H1 (cell line): ENCODE measurements around the gene CCDC24. TPM values are rescaled to one million over a fixed set of nuclear protein-coding genes. Genes with fewer than 3 reads are reported as not detected.

Source experiments
- CHD7 ChIP-seq: fragments of 300-600 bp; sonication (generic); IDR thresholded peaks from 2 replicates; pipeline ENCODE4 v1.7.1; 2012; ENCODE audit warnings: low read length, moderate library complexity, mild to moderate bottlenecking, inconsistent platforms; ENCODE audit not compliant: insufficient replicate concordance
- EP300 ChIP-seq, 2 experiments: IDR thresholded peaks; 1 replicate in 1 of 2; 2 replicates in 1 of 2; pipeline ENCODE4 v1.6.1; 2011 to 2012; ENCODE audit warnings: low read depth in 2 of 2, low read length in 2 of 2, mild to moderate bottlenecking in 2 of 2, borderline replicate concordance in 1 of 2, inconsistent platforms in 1 of 2, moderate library complexity in 1 of 2
- POLR2AphosphoS5 ChIP-seq: IDR thresholded peaks from 2 replicates; pipeline ENCODE4 v1.6.1; 2011; ENCODE audit warnings: low read depth, low read length
- RAD21 ChIP-seq, 2 experiments: IDR thresholded peaks in 1 of 2; conservative IDR thresholded peaks in 1 of 2; 2 replicates each; pipeline ENCODE4 v1.6.1; 2011; ENCODE audit warnings: low read depth in 2 of 2, low read length in 2 of 2, improper control_type of control experiment in 1 of 2, inconsistent platforms in 1 of 2, mild to moderate bottlenecking in 1 of 2, moderate library complexity in 1 of 2
- SRF ChIP-seq: IDR thresholded peaks from 2 replicates; pipeline ENCODE4 v1.6.1; 2011; ENCODE audit warnings: mild to moderate bottlenecking, low read depth, low read length, moderate library complexity
- polyA plus RNA-seq, 7 experiments: library from polyadenylated mRNA; depleted of rRNA in 3 of 7; stranded (reverse) in 5 of 7; unstranded in 2 of 7; fragments of >200 nt in 5 of 7; fragments of 200-250 nt in 2 of 7; gene quantifications; 1 replicate in 5 of 7; 2 replicates in 1 of 7; 4 replicates in 1 of 7; pipeline versions ENCODE4 v1.2.1 to v1.2.3, GENCODE V29; 2011 to 2013; ENCODE audit warnings: missing spikeins in 2 of 7, mixed read lengths in 2 of 7
- total RNA-seq: library from RNA; stranded (reverse); fragmentation: NEBNext Ultra II Directional; extraction: Animal tissue kit (Norgen Biotek cat#: 25700); gene quantifications from 2 replicates; pipeline ENCODE4 v1.2.1, GENCODE V29; 2021
- TF ChIP-seq, protein P1 (sequence below), 3 experiments: IDR thresholded peaks; 1 replicate in 2 of 3; 2 replicates in 1 of 3; pipeline versions ENCODE4 v1.5.1 to v1.6.1; 2011; ENCODE audit warnings: low read length in 3 of 3, mild to moderate bottlenecking in 3 of 3, inconsistent platforms in 2 of 3, low read depth in 1 of 3, moderate library complexity in 1 of 3; ENCODE audit not compliant: insufficient read depth in 1 of 3; ENCODE audit errors: control extremely low read depth in 1 of 3

The CCDC24 gene
- total and polyA plus RNA-seq, 2 of the 8 experiments (the other 6 are each of a cell fraction or from before 2014, with no cell fraction given), result 11.2 to 11.4 TPM

DNA sequence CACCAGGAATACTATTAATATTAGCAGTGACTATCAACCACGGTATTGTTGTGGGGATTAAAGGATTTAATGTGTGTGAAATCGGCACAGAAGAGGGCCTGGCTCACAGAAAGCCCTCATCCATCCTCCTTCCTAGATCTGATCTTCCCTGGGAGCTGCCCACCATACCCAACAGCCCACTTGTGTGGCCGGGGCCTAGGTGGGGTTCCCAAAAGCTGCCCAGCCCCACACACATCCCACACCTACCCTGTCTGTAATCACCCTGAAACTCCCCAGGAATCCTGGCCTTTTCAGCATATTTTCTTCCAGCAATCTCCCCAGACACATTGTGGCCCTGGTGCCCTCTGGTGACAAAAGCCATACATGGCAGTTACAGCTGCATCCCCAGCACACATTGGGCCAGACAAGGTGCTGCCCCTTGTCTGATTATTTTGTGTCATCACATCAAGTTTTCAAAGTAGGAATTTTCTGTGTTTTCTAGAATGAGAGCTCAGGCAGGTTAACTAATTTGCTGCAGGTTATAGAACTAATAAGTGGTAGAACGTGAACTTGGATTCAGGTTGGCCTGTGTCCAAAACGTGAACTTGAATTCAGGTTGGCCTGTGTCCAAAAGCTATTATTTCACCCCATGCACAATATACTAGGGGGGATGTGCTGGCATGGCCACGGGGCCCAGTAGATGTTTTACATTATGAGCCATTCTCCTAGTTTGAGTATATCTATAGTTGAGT is 45.2 kb downstream of the CCDC24 start (continued):
- no peak for TF ChIP-seq CHD7
- TF ChIP-seq RAD21 (IDR thresholded peaks at IDR 0.05 in 1 of 2, conservative IDR thresholded peaks at IDR 0.05 in 1 of 2; ENCODE audit: low read depth in 2 of 2, low read length in 2 of 2), result peak; percentile 81 to 88
- TF ChIP-seq SRF, result no peak
- no peak for TF ChIP-seq POLR2AphosphoS5
- TF ChIP-seq, protein P1, sequence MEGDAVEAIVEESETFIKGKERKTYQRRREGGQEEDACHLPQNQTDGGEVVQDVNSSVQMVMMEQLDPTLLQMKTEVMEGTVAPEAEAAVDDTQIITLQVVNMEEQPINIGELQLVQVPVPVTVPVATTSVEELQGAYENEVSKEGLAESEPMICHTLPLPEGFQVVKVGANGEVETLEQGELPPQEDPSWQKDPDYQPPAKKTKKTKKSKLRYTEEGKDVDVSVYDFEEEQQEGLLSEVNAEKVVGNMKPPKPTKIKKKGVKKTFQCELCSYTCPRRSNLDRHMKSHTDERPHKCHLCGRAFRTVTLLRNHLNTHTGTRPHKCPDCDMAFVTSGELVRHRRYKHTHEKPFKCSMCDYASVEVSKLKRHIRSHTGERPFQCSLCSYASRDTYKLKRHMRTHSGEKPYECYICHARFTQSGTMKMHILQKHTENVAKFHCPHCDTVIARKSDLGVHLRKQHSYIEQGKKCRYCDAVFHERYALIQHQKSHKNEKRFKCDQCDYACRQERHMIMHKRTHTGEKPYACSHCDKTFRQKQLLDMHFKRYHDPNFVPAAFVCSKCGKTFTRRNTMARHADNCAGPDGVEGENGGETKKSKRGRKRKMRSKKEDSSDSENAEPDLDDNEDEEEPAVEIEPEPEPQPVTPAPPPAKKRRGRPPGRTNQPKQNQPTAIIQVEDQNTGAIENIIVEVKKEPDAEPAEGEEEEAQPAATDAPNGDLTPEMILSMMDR (IDR thresholded peaks at IDR 0.05; ENCODE audit: control extremely low read depth in 1 of 3, insufficient read depth in 1 of 3, low read depth in 1 of 3, low read length in 3 of 3), result peak; percentile 90 to 92 (median 91)
- no peak for TF ChIP-seq EP300 (IDR thresholded peaks at IDR 0.05; ENCODE audit: borderline replicate concordance in 1 of 2, low read depth in 2 of 2, low read length in 2 of 2)
